Fibroblast of gingiva (primary cell): ENCODE results near the gene RPS21.

Experiments used
- DNase-seq: peaks from one replicate; pipeline ENCODE4 v3.0.0-alpha.2; 2011; ENCODE audit warnings: low read depth

The RPS21 gene

GRCh38 chr20:62410746-62411478 is 24.0 kb downstream of the RPS21 start:
- DNase-seq: no peak

- no peak for DNase-seq
Measured at GRCh38 chr20:62411479-62412193, 24.7 kb downstream of the RPS21 start.

DNA sequence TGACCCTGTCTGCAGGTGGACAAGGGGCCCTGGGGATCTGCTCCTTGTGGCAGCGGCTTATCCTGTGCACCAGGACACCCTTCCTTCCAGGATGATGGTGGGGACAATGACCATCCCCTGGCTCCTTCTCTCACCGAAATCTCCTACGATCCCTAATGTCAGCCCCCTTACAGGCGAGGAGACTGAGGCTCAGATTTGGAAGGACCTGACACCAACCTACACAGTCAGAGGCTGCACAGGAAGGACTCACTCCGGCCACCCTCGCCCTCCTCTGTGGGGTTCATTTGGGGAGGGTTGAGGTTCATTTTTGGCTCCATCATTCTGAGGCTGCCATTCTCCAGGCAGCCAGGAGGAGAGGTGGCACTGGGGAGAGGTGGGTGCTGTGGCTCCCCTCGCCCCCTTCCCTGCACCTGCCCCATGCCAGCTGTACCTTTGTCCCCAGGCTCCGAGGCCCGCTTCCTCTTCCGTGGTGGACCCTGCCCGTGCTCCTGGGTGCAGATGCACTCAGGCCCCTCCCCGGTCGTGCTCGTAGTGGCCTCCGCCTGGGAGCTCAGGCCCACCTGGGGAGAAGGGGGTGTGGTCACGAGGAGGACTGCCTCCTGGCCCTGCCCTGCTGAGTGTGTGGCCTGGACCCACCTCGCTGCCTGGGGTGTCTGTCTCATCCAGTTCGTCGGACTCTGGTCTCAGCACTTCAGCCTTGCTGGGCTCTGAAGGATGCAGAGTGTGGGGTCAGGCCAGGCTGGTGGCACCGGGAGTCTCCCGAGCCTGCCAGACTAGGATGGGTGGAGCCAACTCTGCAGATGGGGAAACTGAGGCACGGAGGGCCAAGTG is 25.5 kb downstream of the RPS21 start:
- no peak for DNase-seq

DNA sequence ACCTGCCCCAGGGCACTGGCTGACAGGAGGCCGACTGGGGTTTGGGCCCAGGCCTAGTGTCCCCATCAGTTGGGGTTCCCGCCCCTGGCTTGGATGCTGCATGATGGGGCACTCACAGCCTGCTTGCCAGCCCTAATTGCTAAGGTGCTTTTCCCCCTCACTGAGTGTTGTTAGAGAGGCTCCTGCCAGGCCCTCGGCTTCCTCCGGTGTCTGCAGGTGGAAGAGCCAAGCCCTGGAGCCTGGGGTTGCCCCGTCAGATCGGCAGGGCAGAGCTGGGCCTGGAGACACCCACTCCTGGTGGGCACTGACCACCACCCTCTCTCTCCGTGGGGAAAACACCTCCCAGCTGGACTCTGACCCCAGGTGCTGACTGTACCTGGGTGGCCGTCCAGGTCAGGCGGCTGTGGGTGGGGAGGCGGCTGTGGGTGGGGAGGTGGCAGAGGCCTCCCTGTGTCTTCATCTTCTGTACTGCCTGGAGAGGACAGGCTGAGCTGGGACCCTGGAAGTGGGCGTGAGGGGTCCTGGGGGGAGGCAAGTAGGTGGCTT is 26.2 kb downstream of the RPS21 start:
- no peak for DNase-seq

DNA sequence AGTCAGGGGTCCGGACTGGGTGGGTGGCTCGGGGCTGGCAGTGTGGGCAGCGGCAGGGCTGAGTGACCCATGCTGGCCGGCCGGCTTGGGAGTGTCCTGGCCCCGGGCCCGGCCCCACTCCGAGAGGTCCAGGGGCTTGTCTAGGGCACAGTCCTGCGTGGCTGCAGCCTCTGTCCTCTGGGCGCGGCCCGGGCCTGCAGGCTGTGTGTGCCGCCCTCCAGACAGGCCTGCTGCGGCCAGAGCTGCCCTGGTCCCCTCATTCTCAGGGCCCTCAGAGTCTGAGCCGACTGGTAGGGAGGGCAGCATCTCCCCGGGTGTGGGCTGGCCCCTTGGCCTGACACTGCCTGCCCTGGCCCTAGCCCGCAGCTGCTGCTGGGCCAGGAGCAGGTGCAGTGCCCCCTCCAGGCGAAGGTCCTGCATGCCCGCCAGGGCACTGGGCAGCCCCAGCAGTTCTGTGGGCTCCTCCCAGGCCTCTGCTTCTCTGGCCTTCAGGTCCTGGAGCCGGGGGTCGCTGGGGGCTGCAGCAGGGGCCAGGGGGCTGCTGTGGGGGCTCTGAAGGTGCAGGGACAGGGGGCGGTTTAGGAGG is 27.1 kb downstream of the RPS21 start:
- DNase-seq: no peak

GRCh38 chr20:62415354-62416111 is 28.6 kb downstream of the RPS21 start:
- DNase-seq: no peak

GRCh38 chr20:62416651-62417637 is 30.0 kb downstream of the RPS21 start:
- DNase-seq: no peak

- no peak for DNase-seq
Measured at GRCh38 chr20:62417981-62418708, 31.2 kb downstream of the RPS21 start.

GRCh38 chr20:62418709-62419487 is 32.0 kb downstream of the RPS21 start:
- DNase-seq: no peak

DNA sequence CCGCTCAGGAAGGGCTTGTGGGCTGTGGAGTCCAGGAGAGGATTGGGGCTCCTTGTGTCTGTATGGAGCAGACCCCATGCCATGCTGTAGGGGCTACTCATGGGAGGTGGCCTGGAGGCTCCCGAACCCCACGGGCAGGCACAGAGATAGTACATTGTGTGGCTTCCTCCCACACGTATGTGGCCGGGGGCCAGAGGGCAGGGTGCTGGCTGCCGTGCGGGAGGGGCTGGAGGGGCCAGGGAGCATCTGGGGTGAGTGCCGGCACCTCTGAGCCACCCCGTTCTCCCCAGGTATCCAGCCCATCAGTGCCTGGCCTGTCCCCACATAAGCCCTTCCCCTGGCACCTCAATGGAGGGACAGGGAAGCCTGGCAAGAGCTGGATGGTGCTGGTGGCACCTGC is 32.9 kb downstream of the RPS21 start:
- DNase-seq: no peak

DNA sequence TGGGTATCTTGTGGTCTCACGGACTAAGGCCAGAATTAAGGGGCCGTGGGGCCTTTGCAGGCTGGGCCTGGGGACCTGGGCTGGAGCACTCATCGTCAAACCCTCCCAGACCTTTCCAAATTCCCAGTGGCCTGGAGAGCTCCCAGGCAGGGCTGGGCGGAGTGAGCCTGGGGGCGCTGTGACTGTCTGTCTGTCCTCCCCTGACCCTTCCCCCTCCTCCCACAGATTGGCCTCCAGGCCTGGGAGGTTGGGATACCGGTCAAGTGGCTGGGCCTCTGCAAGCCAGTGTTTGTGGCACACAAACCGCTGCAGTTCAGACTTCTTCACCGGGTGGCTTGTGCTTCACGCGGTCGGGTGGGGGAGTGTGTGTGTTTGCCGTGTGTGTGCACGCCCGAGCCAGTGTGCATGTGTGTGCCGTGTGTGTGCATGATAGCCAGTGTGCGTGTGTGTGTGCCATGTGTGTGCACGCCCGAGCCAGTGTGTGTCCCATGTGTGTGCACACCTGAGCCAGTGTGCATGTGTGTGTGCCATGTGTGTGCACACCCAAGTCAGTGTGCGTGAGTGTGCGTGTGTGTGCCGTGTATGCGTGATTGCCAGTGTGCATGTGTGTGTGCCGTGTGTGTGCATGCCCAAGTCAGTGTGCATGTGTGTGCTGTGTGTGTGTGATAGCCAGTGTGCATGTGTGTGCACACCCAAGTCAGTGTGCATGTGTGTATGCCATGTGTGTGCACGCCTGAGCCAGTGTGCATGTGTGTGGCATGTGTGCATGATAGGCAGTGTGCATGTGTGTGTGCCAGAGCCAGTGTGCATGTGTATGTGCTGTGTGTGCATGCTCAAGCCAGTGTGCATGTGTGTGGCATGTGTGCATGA is 34.2 kb downstream of the RPS21 start:
- no peak for DNase-seq

GRCh38 chr20:62421716-62421990 is 34.8 kb downstream of the RPS21 start:
- DNase-seq: no peak

GRCh38 chr20:62422636-62423325 is 35.9 kb downstream of the RPS21 start:
- no peak for DNase-seq

DNA sequence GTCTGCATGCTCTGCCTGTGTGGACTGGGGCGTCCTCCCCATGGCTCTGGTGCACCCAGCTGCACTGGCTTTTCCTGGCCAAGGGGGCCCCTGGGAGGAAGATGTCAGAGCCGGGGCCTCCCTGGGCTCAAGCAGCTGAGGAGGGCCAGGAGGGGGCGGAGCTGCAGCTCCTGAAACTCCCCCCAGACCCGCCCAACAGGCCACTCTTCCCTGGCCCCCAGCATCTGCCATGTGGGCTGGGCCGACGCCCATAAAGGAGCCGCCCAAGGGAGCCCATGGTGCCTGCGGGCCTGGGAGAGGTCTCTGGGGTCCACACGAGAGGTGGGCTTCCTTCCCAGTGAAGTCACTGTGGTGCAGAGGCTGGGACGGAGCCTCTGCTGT is 36.4 kb downstream of the RPS21 start:
- DNase-seq: no peak

DNA sequence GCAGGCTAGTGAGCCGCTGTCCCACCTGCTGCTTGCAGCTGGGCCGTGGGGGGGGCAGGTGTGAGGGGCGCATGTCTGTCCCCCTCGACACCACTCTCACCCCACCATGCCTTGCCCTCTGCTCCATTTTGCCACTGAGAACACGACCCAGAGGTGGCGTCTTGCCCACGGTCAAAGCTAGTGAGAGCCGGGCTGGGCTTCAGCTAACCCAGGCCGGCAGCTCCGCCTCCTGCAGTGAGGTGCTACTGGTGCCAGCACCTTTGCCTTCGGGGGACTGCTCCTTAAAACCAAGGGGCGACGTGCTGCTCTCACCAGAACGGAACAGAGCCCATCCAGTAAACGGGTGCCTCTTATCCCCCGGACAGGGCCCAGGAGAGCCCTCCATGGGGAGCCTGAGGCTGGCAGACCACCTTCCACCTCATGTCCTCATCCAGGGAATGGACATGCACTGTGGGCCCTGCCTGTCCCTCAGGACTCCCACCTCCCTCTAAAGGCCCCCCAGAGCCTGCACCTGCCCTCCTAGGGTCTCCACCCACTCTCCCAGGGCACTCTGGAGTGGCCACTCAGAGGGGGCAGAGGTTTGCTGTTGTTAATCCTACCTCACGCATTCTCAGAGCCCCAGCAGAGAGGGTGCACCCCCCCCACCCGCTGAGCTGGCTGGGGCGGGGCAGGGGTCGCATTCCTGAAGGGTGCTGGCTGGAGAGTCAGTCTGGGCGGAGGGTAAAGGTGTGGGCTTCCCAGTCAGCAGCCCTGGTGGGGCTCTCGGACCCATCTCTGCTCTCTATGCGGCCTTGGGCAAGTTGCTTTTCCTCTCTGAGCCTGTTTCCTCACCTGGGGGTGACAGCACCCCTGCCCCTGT is 37.6 kb downstream of the RPS21 start:
- DNase-seq: no peak

DNA sequence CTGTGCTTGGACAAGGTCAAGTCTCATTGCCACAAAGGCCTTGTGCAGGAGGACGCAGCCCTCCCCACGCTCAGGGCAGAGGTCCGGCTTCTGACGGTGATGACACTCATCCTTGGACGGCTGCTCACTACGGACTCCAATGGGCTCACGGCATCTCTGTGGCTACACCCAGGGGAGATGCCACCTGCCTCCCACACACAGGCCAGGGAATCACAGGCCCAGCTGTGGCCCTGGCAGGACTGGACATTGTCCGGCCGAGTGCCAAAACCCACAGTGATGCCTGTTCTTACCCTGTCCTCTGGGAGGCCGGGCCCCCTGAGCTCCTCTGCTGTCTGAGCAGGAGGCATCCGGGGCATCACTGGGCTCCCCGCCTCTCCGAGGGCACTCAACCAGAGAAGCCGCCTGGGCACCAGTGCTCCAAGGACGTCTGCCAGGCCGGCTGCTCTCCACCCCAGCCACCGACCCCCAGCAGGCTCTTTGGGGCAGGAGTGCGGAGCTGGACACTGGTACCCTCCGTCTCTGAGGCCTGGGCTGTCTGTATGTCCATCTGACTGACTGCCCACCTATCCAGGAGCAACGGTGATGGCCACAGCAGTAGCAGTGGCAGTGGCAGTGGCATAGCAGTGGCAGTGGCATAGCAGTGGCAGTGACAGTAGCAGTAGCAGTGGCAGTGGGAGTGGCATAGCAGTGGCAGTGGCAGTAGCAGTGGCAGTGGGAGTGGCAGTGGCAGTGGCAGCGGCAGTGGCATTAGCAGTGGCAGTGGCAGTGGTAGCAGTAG is 38.6 kb downstream of the RPS21 start:
- no peak for DNase-seq
